GF-D8 (cell line): ENCODE measurements around the gene WDR54.
"Not testable (repeated sequence)": the region's sequence is repeated elsewhere in the genome, so short reads cannot be mapped to it uniquely, and the experiment has no call there.

Source experiments
- DNase-seq: peaks from one replicate; lab custom pipeline; 2025; lab: John Stamatoyannopoulos, UW

WDR54 gene

GRCh38 chr2:74457129-74457548 lies 35.6 kb downstream of the WDR54 start:
- DNase-seq = no peak

- DNase-seq = peak; percentile 8
Observed at GRCh38 chr2:74457549-74458131, 36.1 kb downstream of the WDR54 start.

GRCh38 chr2:74458132-74458937 lies 36.8 kb downstream of the WDR54 start, which contains the start of gene WBP1:
Gene WBP1, plus strand, starts transcription at chr2:74458438. Its CDS starts 165 bp downstream, at chr2:74458603.
- peak; percentile 98 for DNase-seq

GRCh38 chr2:74458938-74459363 lies 37.4 kb downstream of the WDR54 start:
- DNase-seq = no peak

- not testable (repeated sequence) for DNase-seq
Observed at GRCh38 chr2:74459503-74460118, 38.1 kb downstream of the WDR54 start.

- not testable (repeated sequence) for DNase-seq
Observed at GRCh38 chr2:74460187-74460586, 38.7 kb downstream of the WDR54 start.

- DNase-seq = no peak
Observed at GRCh38 chr2:74461187-74462053, 39.9 kb downstream of the WDR54 start.

- DNase-seq = no peak
Observed at GRCh38 chr2:74462054-74462785, 40.7 kb downstream of the WDR54 start.

- no peak for DNase-seq
Observed at GRCh38 chr2:74462786-74463105, 41.2 kb downstream of the WDR54 start.

- DNase-seq = no peak
Observed at GRCh38 chr2:74464406-74464805, 42.9 kb downstream of the WDR54 start.

GRCh38 chr2:74470742-74471141 lies 49.2 kb downstream of the WDR54 start:
- DNase-seq = not testable (repeated sequence)

- DNase-seq = no peak
Observed at GRCh38 chr2:74471332-74472065, 50.0 kb downstream of the WDR54 start.

- peak; percentile 87 for DNase-seq
Observed at GRCh38 chr2:74472086-74472944, 50.8 kb downstream of the WDR54 start, which contains the start of gene MRPL53. Gene MRPL53, minus strand, starts transcription at chr2:74472680. Its CDS starts 20 bp downstream, at chr2:74472660.

- DNase-seq = no peak
Observed at GRCh38 chr2:74472945-74473258, 51.4 kb downstream of the WDR54 start.

GRCh38 chr2:74474481-74474880 lies 53.0 kb downstream of the WDR54 start:
- DNase-seq = no peak

GRCh38 chr2:74474899-74475298 lies 53.4 kb downstream of the WDR54 start:
- DNase-seq = no peak
